Measurements from ENCODE around the gene XPNPEP2. TPM values are rescaled to one million over a fixed set of nuclear protein-coding genes. Genes with fewer than 3 reads are reported as not detected.

Gene XPNPEP2
- total RNA-seq, 1 donor = not detected

- no peak for TF ChIP-seq CTCF (IDR thresholded peaks at IDR 0.05; ENCODE audit: extremely low read depth, low read depth, low read length)
- Histone ChIP-seq H3K9me3 (ENCODE audit: low read depth, low read length) (no peaks in the 10 kb centered on the region), H3K79me2 (ENCODE audit: insufficient read depth, low read length) (no peaks in the 10 kb centered on the region), H2AFZ (ENCODE audit: low read length) (peak overlapping the region; percentile 51), H3K4me3 (ENCODE audit: insufficient read depth, low read length) (no peak overlapping the region), H3K27ac (ENCODE audit: low read depth, low read length) (no peak overlapping the region), H3K27me3 (ENCODE audit: insufficient read depth, low read length) (no peaks in the 10 kb centered on the region), H4K20me1 (ENCODE audit: insufficient read depth, low read length) (no peaks in the 10 kb centered on the region), H3K4me1 (ENCODE audit: insufficient read depth, low read length) (no peaks in the 10 kb centered on the region), H3K36me3 (ENCODE audit: insufficient read depth, low read length) (no peaks in the 10 kb centered on the region), H3K4me2 (ENCODE audit: insufficient read depth, low read length) (no peak overlapping the region)
- no peak for DNase-seq (ENCODE audit: insufficient read length, low spot score, missing footprints)
These were observed 34.1 kb downstream of the XPNPEP2 start for GRCh38 chrX:129772796-129773431.

- Histone ChIP-seq H3K36me3 (ENCODE audit: insufficient read depth, low read length) (no peaks in the 10 kb centered on the region), H3K4me3 (ENCODE audit: insufficient read depth, low read length) (no peak overlapping the region), H3K4me2 (ENCODE audit: insufficient read depth, low read length) (no peak overlapping the region), H3K4me1 (ENCODE audit: insufficient read depth, low read length) (no peaks in the 10 kb centered on the region), H3K79me2 (ENCODE audit: insufficient read depth, low read length) (no peaks in the 10 kb centered on the region), H3K27me3 (ENCODE audit: insufficient read depth, low read length) (no peaks in the 10 kb centered on the region), H3K9me3 (ENCODE audit: low read depth, low read length) (no peaks in the 10 kb centered on the region), H3K27ac (ENCODE audit: low read depth, low read length) (no peak overlapping the region), H4K20me1 (ENCODE audit: insufficient read depth, low read length) (no peaks in the 10 kb centered on the region), H2AFZ (ENCODE audit: low read length) (no peak overlapping the region)
- no peak for DNase-seq (ENCODE audit: insufficient read length, low spot score, missing footprints)
- no peak for TF ChIP-seq CTCF (IDR thresholded peaks at IDR 0.05; ENCODE audit: extremely low read depth, low read depth, low read length)
These were observed 35.1 kb downstream of the XPNPEP2 start for GRCh38 chrX:129773649-129774458.

- H3K4me1 ChIP-seq (ENCODE audit: insufficient read depth, low read length) = no peaks in the 10 kb centered on the region
- H3K4me3 ChIP-seq (ENCODE audit: insufficient read depth, low read length) = no peak overlapping the region
- H3K79me2 ChIP-seq (ENCODE audit: insufficient read depth, low read length) = no peaks in the 10 kb centered on the region
- peak overlapping the region; percentile 56 for H2AFZ ChIP-seq (ENCODE audit: low read length)
- no peak overlapping the region for H3K27ac ChIP-seq (ENCODE audit: low read depth, low read length)
- TF ChIP-seq CTCF (IDR thresholded peaks at IDR 0.05; ENCODE audit: extremely low read depth, low read depth, low read length) = no peak
- no peak overlapping the region for H3K4me2 ChIP-seq (ENCODE audit: insufficient read depth, low read length)
- peak; percentile 37 for DNase-seq (ENCODE audit: insufficient read length, low spot score, missing footprints)
- no peaks in the 10 kb centered on the region for H4K20me1 ChIP-seq (ENCODE audit: insufficient read depth, low read length)
- no peaks in the 10 kb centered on the region for H3K9me3 ChIP-seq (ENCODE audit: low read depth, low read length)
- H3K27me3 ChIP-seq (ENCODE audit: insufficient read depth, low read length) = no peaks in the 10 kb centered on the region
- H3K36me3 ChIP-seq (ENCODE audit: insufficient read depth, low read length) = no peaks in the 10 kb centered on the region
These were observed 38.6 kb downstream of the XPNPEP2 start for GRCh38 chrX:129777218-129778030.
